ENCODE measurements around the gene CCR4. TPM values are rescaled to one million over a fixed set of nuclear protein-coding genes. Genes with fewer than 3 reads are reported as not detected.
"Not testable (repeated sequence)": the region's sequence is repeated elsewhere in the genome, so short reads cannot be mapped to it uniquely, and the experiment has no call there.

CCR4 gene
- total RNA-seq, 3 donors from 2014 or later = 0.32 to 0.66 (median 0.44) TPM

DNA sequence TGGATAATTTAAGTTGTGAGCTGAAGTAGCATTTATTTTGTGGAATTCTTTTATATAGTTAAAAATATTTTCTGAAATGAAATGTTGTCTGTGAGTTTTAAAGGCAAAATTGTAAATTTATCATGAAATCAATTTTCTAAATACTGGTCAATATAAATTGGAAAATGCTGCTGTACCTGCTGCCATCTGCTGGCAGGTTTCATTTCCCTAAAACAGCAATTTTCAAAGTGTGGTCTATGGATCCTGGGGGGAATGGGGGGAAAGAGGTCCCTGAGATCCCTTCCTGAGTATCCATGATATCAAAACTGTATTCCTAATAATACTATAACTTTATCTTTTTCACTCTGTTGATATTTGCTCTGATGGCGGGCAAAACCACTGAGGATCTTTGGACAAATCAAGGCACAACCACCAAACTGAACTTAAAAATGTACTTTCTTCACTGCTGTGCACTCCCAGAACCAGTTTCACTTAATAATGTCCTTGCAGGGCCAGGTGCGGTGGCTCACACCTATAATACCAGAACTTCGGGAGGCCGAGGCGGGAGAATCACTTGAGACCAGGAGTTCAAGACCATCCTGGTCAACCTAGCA is 17.2 kb upstream of the CCR4 start:
- TF ChIP-seq POLR2AphosphoS5 (IDR thresholded peaks at IDR 0.05) (no peak), CTCF (IDR thresholded peaks at IDR 0.05) (peak in 2 of 3 donors; percentile 49 to 50), POLR2A (IDR thresholded peaks at IDR 0.05) (no peak)
- H3K9me3 ChIP-seq = no peaks in the 10 kb centered on the region
- no peak overlapping the region for H3K27ac ChIP-seq
- no peaks in the 10 kb centered on the region for H3K27me3 ChIP-seq
- H3K4me3 ChIP-seq = no peak overlapping the region
- H3K4me1 ChIP-seq = no peaks in the 10 kb centered on the region
- DNase-seq (ENCODE audit: low spot score in 2 of 2) = no peak
- H3K36me3 ChIP-seq = no peaks in the 10 kb centered on the region
- intact Hi-C loops (cut with DNase I; ENCODE audit: low total_unique reads) = no loop called here

DNA sequence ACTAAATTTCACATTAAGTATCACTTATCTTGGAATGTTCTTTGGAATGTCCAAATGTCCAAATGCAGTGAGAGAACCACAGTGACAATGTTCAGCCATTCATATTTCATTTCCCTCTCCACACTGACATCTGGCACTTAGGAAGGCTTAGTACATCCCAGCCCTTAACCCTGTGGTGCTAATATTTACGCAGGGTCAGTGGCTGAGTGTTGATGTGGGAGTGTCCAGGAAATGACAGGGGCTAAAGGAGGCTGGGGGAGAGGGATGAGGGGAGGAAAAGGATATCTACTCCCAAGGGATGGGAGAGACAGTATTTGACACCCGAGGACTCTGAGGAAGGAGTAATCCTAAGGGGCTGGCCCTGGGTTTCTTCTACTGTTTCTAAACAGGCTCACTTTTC is 14.1 kb upstream of the CCR4 start:
- TF ChIP-seq POLR2AphosphoS5 (IDR thresholded peaks at IDR 0.05) (no peak), CTCF (IDR thresholded peaks at IDR 0.05) (no peak), POLR2A (IDR thresholded peaks at IDR 0.05) (no peak)
- Histone ChIP-seq H3K4me3 (no peak overlapping the region), H3K27ac (no peak overlapping the region), H3K27me3 (no peaks in the 10 kb centered on the region), H3K9me3 (no peaks in the 10 kb centered on the region), H3K36me3 (no peaks in the 10 kb centered on the region), H3K4me1 (no peaks in the 10 kb centered on the region)
- intact Hi-C loops (cut with DNase I; ENCODE audit: low total_unique reads) = no loop called here
- no peak for DNase-seq (ENCODE audit: low spot score in 2 of 2)

- H3K36me3 ChIP-seq; H3K27ac ChIP-seq; H3K9me3 ChIP-seq; intact Hi-C loops (cut with DNase I; ENCODE audit: low total_unique reads); H3K4me1 ChIP-seq; H3K27me3 ChIP-seq; DNase-seq (ENCODE audit: low spot score in 2 of 2); H3K4me3 ChIP-seq: not testable (repeated sequence)
Observed at GRCh38 chr3:32939531-32940284, 11.7 kb upstream of the CCR4 start.

DNA sequence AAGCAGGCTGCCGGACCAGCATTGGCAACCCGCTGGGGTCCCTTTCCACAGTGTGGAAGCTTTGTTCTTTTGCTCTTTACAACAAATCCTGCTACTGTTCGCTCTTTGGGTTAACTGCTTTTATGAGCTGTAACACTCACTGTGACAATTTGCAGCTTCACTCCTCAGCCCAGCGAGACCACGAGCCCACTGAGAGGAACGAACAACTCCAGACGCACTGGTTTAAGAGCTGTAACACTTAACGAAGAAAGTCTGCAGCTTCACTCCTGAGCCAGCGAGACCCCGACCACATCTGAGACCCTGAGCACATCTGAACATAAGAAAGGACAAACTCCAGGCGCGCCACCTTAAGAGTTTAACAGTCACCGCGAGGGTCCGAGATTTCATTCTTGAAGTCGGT is 10.7 kb upstream of the CCR4 start:
- intact Hi-C loops (cut with DNase I; ENCODE audit: low total_unique reads) = no loop called here
- no peak for DNase-seq (ENCODE audit: low spot score in 2 of 2)
- TF ChIP-seq CTCF (IDR thresholded peaks at IDR 0.05) (no peak), POLR2A (IDR thresholded peaks at IDR 0.05) (no peak), POLR2AphosphoS5 (IDR thresholded peaks at IDR 0.05) (no peak)
- H3K4me3 ChIP-seq = no peak overlapping the region
- no peaks in the 10 kb centered on the region for H3K27me3 ChIP-seq
- H3K9me3 ChIP-seq = no peaks in the 10 kb centered on the region
- H3K27ac ChIP-seq = no peak overlapping the region
- no peaks in the 10 kb centered on the region for H3K36me3 ChIP-seq
- no peaks in the 10 kb centered on the region for H3K4me1 ChIP-seq

- no peak overlapping the region for H3K27ac ChIP-seq
- DNase-seq (ENCODE audit: low spot score in 2 of 2) = no peak
- H3K27me3 ChIP-seq = no peaks in the 10 kb centered on the region
- H3K4me1 ChIP-seq = no peaks in the 10 kb centered on the region
- no peak for TF ChIP-seq CTCF (IDR thresholded peaks at IDR 0.05)
- TF ChIP-seq POLR2AphosphoS5 (IDR thresholded peaks at IDR 0.05) = no peak
- TF ChIP-seq POLR2A (IDR thresholded peaks at IDR 0.05) = no peak
- no peaks in the 10 kb centered on the region for H3K36me3 ChIP-seq
- intact Hi-C loops (cut with DNase I; ENCODE audit: low total_unique reads) = no loop called here
- no peaks in the 10 kb centered on the region for H3K9me3 ChIP-seq
- H3K4me3 ChIP-seq = no peak overlapping the region
Observed at GRCh38 chr3:32945136-32945535, 6.3 kb upstream of the CCR4 start.

GRCh38 chr3:32945598-32945997 is 5.8 kb upstream of the CCR4 start:
- DNase-seq (ENCODE audit: low spot score in 2 of 2); H3K27ac ChIP-seq; H3K4me3 ChIP-seq; intact Hi-C loops (cut with DNase I; ENCODE audit: low total_unique reads); H3K4me1 ChIP-seq; H3K27me3 ChIP-seq; H3K36me3 ChIP-seq; H3K9me3 ChIP-seq: not testable (repeated sequence)
